ENCODE data around the gene AFP.

AFP gene

DNA sequence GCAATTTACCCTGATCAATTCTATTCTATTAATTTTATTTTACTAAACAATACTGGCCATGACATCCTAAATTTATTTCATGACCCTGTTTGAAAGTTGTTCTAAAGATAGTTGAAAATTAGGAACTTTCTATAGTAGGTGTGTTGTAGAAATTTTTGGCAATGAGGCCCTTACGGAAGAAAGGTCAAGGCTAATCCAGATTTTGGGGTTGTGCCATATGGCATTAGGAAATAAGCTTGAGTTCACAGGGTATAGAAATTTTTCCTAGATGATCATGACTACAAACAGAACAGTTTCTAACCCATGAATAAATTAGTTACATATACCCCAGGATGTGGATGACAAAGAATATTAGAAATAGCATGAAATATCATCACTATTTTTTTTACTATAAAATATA lies 39.7 kb upstream of the AFP start:
- Mint-ChIP-seq H3K4me3 (no peak overlapping the region), H3K27me3 (ENCODE audit: low read depth) (no peaks in the 10 kb centered on the region), H3K27ac (no peak overlapping the region), H3K4me1 (no peaks in the 10 kb centered on the region), H3K9me3 (no peaks in the 10 kb centered on the region), H3K36me3 (ENCODE audit: low read depth) (no peaks in the 10 kb centered on the region)
- TF ChIP-seq, protein P1, sequence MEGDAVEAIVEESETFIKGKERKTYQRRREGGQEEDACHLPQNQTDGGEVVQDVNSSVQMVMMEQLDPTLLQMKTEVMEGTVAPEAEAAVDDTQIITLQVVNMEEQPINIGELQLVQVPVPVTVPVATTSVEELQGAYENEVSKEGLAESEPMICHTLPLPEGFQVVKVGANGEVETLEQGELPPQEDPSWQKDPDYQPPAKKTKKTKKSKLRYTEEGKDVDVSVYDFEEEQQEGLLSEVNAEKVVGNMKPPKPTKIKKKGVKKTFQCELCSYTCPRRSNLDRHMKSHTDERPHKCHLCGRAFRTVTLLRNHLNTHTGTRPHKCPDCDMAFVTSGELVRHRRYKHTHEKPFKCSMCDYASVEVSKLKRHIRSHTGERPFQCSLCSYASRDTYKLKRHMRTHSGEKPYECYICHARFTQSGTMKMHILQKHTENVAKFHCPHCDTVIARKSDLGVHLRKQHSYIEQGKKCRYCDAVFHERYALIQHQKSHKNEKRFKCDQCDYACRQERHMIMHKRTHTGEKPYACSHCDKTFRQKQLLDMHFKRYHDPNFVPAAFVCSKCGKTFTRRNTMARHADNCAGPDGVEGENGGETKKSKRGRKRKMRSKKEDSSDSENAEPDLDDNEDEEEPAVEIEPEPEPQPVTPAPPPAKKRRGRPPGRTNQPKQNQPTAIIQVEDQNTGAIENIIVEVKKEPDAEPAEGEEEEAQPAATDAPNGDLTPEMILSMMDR (IDR thresholded peaks at IDR 0.05; ENCODE audit: unreplicated experiment in 3 of 3), result no peak

GRCh38 chr4:73396993-73397972 lies 38.7 kb upstream of the AFP start:
- TF ChIP-seq, protein P1 (IDR thresholded peaks at IDR 0.05; ENCODE audit: unreplicated experiment in 3 of 3), result no peak
- no peaks in the 10 kb centered on the region for H3K27me3 Mint-ChIP-seq (ENCODE audit: low read depth)
- no peaks in the 10 kb centered on the region for H3K4me1 Mint-ChIP-seq
- H3K4me3 Mint-ChIP-seq, result no peak overlapping the region
- no peaks in the 10 kb centered on the region for H3K9me3 Mint-ChIP-seq
- H3K36me3 Mint-ChIP-seq (ENCODE audit: low read depth), result no peaks in the 10 kb centered on the region
- H3K27ac Mint-ChIP-seq, result no peak overlapping the region

- no peak overlapping the region for H3K4me3 Mint-ChIP-seq
- no peaks in the 10 kb centered on the region for H3K36me3 Mint-ChIP-seq (ENCODE audit: low read depth)
- no peaks in the 10 kb centered on the region for H3K4me1 Mint-ChIP-seq
- TF ChIP-seq, protein P1 (IDR thresholded peaks at IDR 0.05; ENCODE audit: unreplicated experiment in 3 of 3), result no peak
- no peak overlapping the region for H3K27ac Mint-ChIP-seq
- H3K27me3 Mint-ChIP-seq (ENCODE audit: low read depth), result no peaks in the 10 kb centered on the region
- H3K9me3 Mint-ChIP-seq, result no peaks in the 10 kb centered on the region
Measured at GRCh38 chr4:73401412-73401811, 34.6 kb upstream of the AFP start.

DNA sequence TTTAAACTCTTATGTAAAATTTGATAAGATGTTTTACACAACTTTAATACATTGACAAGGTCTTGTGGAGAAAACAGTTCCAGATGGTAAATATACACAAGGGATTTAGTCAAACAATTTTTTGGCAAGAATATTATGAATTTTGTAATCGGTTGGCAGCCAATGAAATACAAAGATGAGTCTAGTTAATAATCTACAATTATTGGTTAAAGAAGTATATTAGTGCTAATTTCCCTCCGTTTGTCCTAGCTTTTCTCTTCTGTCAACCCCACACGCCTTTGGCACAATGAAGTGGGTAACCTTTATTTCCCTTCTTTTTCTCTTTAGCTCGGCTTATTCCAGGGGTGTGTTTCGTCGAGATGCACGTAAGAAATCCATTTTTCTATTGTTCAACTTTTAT lies 32.0 kb upstream of the AFP start, which contains the start of gene ALB:
ALB (plus strand) TSS at position 246 of the 400 bp plus-strand sequence; CDS start at position 287, 41 bp downstream.
- TF ChIP-seq, protein P1 (IDR thresholded peaks at IDR 0.05; ENCODE audit: unreplicated experiment in 3 of 3), result no peak
- Mint-ChIP-seq H3K4me1 (no peaks in the 10 kb centered on the region), H3K27ac (no peak within 1 kb of the TSS), H3K27me3 (ENCODE audit: low read depth) (no peaks in the 10 kb centered on the region), H3K9me3 (no peaks in the 10 kb centered on the region), H3K4me3 (no peak within 1 kb of the TSS), H3K36me3 (ENCODE audit: low read depth) (no peaks in the 10 kb centered on the region)

GRCh38 chr4:73404457-73404856 lies 31.6 kb upstream of the AFP start:
- TF ChIP-seq, protein P1 (IDR thresholded peaks at IDR 0.05; ENCODE audit: unreplicated experiment in 3 of 3), result no peak
- Mint-ChIP-seq H3K4me3 (no peak overlapping the region), H3K27ac (no peak overlapping the region), H3K36me3 (ENCODE audit: low read depth) (no peaks in the 10 kb centered on the region), H3K27me3 (ENCODE audit: low read depth) (no peaks in the 10 kb centered on the region), H3K9me3 (no peaks in the 10 kb centered on the region), H3K4me1 (no peaks in the 10 kb centered on the region)
